Stimulated activated CD8-positive, alpha-beta memory T cell treated with anti-CD3 and anti-CD28 coated beads, Interleukin-2, amount 100 ng/mL, for 48 hours (primary cell): ENCODE results near the gene RAD9A.

Experiments
- DNase-seq, 2 donors: peaks; one replicate each; pipeline ENCODE4 v3.0.0-alpha.2; 2020; ENCODE audit warnings: low read depth in 2 of 2

Gene RAD9A

DNA sequence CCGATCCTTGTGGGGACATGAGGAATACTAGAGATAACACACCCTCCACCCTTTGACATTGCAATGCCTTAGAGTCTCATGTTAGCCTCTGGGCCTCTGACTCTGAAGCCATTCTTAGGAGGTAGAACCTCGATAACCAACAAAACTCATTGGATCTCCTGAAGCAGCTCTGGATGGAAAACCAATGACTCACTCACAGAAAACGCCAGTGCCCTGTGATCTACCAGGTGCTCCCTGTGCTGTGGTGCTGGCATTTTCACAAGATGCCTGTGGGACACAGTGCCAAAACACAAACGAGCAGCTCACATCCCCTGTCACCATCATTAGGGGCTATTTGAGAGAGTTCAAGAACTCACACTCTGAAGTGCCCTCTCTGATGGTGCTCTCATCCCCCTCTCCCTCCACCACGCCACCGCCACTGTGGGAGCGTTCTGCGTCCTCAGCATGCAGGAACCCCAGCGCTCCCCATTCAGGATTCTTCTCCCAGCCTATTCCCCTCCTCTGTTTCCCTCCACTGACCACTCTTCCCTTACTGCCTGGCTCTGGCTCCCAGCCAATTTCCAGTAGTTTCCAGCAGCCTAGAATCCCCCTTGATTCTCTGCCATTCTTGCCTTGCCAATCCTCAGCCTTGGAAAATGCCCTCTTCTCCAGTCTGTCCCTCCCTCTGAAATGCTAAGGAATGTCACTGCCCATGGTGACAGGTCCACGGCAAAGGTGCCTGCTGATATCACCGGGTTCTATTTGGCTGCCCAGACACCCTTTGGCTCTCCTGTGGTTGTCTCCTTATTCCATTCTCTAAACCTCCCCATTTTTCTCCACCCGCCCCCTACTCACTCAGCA is 33.7 kb upstream of the RAD9A start:
- DNase-seq, result no peak

GRCh38 chr11:67364169-67364568 is 27.6 kb upstream of the RAD9A start:
- no peak for DNase-seq

DNA sequence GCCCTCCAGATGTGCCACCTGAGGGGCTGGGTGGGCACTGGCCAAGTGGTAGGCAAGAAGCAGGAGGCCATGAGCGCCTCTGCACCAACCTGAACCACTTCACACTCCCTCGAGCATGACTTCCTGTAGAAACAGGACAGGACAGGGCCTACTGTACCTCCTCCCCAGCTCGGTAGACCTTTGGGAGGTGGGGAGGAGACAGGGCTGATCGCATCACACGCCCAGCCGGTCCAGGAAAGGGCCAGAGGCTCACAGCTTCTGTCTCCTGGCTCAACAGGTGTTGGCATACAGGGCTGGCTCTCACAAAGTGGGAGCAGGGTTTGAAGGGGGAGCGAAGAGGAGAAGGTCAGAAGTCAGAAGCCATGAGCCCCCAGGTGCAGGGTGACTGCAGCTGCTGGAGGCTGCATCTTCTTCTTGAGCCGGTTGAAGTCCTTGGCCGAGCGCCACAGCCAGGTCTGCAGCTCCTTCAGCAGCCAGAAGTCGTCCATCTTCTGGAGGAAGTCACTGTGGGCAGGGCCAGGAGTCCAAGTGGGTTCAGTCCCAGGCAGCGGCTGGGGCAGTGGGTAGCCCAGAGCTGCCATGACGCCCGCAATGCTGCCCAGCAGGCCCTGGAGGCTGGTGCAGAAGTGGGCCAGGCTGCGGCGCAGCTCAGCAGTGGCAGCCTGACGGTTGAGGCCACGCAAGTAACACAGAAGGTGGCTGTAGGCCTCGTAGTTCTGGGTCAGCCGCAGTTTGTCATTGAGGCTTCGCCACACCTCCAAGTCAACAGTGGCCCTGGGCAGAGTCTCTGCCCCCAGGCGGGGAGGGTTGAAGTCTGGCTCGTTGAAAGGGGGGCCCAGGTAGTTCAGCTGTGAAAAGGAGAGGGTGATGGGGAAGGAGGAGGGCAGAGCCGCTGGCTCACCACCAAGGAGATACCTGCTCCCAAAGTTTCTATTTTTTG is 26.7 kb upstream of the RAD9A start:
- DNase-seq, result no peak

DNA sequence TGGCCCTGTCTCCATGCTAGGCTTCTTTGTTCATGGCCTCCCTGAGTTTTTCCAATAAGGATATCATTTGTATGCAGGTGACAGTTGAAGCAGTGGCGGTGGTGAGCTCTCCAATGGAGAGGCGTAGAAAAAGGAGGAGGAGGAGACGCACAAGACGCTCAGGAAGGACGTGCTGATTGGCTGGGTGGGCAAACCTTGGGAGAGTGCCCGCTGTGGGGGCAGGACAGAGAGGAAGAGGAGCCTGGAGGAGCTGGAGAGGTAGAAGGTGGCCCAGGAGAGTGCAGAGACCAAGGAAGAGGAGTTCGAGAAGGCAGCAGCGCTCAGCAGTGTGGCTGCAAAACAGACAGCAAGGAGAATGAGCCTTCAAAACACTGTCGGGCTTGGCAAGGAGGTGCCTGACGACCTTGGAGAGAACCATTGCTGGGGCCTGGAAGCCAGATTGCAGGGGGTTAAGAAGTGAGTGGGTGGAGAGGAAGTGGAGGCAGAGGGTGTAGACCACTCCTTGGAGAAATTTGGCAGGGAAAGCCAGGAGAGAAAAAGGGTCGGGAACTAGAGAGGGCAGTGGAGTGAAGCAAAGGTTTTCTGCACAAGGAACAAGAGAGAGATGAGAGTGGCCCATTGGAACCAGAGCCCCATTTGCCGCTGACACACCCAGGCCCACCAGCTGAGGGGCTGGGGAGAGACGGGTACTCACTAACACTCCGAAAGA is 25.9 kb upstream of the RAD9A start:
- DNase-seq, result no peak

DNA sequence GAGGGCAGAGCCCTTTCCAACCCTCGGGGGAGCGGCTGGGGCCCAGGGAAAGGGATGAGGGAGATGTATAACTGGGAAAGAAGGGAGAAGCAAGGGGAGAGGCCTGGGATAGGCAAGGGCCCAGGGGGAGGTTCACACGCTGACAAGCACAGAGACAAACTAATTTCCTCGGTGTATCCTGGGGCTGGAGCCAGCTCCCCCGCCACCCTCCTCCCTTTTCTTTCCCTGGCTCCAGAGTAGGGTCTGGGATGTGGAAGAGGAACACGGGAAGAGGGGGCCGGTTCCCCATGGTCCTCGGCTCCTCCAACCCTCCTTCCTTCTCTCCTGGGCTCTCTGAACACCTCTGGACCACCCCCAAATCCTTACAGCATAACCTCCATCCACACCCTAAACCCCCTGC is 25.2 kb upstream of the RAD9A start:
- no peak for DNase-seq

GRCh38 chr11:67366961-67367760 is 24.6 kb upstream of the RAD9A start:
- DNase-seq, result no peak

- DNase-seq, result no peak
Measured at GRCh38 chr11:67367761-67368227, 24.0 kb upstream of the RAD9A start.

DNA sequence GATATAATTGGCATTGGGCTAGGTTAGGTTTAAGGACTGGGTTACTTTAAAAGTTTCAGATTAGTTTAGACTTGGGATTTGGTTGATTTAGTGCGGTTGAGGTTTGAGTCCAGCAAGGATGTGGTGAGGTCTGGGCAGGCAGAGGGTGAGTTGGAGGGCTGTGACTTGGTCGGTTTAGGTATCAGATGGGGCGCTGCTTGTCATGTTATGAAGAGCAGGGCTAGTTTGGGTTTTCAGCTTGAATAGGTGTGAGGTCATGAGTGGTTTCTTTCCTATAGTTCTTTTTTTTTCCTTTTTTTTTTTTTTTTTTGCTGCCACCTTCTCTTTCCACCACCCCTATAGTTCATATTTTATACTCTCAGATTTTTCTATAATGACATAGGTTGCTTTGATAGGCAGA is 23.2 kb upstream of the RAD9A start:
- DNase-seq, result no peak

DNA sequence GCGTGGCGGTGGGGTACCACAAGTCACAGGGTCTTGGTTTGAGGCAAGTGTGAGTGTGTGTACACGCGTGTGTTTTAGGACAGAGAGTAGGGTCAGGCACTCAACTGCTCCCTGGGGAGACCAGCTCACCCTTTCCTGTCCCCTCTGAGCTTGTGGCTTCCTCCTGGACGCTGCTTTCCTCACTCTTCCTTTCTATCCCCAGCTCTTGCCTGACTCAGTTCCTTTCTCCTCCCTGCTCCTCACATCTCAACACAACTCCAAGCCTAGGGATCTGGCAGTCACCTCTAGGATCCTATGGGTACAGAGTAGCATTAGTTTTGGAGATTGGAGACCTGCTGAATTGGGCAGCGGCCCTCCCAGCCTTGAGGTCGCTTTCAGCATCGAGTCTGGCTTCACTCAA is 22.5 kb upstream of the RAD9A start:
- DNase-seq, result no peak

- DNase-seq, result no peak
Measured at GRCh38 chr11:67369801-67370284, 21.9 kb upstream of the RAD9A start.

DNA sequence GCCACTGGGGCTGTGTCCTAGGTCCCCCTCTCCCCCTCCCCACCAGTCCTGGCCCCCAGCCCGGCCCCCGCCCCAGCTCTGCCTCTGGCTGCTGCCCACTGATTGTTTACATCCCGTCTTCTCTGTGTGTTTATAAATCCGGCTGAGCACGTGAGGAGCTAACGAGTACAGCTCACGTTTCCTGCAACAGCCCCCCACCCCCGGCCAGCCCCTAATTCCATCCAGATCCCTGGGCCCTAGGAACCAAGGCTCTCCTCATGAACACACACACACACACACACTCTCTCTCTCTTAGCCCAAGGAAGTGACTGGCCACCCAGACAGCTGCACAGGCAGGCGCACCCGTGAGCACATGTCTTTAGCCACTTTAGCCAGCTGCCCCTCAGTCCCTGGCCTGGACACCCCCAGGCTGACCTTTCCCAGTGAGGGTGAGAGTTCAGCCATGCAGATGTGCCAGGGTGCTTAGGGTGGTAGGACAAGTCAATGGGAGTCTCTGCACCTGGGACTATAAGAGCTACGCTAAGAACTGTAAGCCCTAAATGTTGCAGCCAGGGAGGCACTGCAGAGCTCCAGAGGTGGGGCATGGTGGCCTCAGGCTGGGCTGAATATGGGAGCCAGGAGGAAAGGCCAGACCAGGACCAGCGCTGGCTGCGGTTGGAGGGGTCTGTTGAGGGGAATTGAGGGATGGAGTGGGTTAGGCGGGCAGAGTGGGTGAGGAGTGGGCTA is 21.3 kb upstream of the RAD9A start:
- DNase-seq, result no peak

DNA sequence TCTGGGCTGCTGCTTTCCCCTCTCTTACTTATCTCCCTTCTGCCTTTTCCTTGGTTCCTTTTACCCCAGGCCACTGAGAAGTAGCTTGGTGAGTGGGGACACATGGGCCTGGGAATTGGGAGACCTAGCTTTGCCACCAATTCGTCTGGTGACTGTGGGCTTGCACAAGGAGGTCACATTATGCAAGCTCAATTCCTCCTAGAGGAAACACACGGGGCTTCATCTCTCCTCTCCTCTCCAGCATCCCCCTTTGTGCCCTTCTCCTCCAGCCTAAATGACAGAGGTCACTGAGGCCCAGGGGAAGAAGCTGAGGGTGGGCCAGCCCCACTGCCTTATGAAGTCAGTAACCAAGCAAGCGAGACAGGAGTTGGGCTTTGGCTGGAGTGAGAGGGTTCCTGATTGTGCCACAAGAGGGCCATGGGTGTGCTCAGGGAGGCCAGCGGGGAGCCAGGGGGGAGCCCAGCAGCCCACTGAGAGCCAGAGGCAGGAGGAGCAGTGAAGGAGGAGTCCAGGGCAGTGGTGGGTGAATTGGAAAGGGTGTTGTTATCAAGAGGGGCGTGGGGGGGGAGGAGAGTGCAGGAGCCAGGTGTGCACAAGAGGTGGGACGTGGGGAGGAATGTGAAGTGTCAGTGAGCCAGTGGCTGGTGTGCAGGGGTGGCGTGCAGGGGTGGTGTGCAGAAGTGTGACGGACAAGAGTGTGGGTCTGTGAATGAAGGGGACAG is 20.4 kb upstream of the RAD9A start:
- DNase-seq, result no peak

DNA sequence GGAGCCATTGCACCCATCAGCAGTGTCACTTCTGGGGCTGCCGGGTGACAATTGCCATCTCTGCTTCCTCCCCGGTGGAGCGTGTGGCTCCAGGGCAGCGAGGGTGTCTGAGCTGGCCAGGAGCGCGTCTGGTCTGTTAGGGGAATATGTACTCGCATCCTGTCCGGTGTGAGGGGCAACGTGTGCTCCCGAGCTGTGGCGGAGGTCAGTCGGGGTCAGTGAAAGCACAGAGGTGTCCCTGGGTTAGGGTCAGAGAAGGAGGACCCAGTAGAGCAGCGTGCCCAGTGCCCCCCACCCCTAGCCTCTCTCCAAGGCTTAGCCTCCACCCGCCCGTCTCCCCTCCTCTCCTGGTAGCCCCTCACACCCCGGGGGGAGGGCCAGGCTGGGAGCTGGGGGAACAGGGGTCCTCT is 19.9 kb upstream of the RAD9A start:
- no peak for DNase-seq

- no peak for DNase-seq
Measured at GRCh38 chr11:67372321-67372992, 19.3 kb upstream of the RAD9A start.

- DNase-seq, result no peak
Measured at GRCh38 chr11:67372993-67373647, 18.7 kb upstream of the RAD9A start, which contains the start of gene CLCF1. TSS of gene CLCF1 (minus strand) at chr11:67373598. CDS start at chr11:67373539, 59 bp downstream.

GRCh38 chr11:67373648-67374570 is 17.9 kb upstream of the RAD9A start:
- DNase-seq, result peak in 1 of 2 donors; percentile 49

DNA sequence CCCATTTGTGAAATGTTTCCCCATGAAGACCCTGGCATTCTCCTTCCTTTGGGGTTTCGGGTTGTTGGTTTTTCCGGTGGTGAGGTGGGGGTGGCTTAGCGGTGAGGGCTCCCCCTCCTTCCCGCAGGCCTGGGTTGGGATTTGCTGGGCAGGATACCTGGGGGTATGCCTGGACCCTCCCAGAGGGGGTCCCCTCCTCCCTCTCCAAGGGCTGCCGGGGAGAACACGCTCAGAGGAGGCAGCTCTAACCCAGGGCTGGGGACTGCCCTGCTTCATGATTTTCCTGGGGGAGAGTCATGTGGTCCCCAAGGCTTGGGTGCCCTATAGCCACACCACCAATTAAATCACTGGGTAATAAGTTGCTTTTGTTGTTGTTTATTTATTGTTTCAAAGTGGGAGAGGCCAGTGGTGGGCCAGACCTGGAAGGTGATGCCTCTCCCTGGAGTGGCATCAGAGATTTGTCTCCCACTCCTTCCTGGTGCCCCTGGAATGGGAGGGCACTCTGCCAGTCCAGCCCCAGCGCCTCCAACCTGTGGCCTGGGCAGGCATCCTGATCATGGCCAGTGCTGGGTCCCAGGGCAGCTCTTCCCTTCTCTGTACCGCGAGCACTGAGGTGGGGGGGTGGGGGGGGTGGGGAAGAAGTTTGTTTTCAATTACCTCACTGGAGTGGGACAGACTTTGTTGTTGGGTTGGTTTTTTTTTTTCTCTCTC is 17.1 kb upstream of the RAD9A start:
- DNase-seq, result no peak
